Measurements from ENCODE around the gene FGFBP1. TPM values are rescaled to one million over a fixed set of nuclear protein-coding genes. Genes with fewer than 3 reads are reported as not detected.

Gene FGFBP1
- total RNA-seq, 1 donor from 2014 or later, result not detected

- intact Hi-C loops (cut with micrococcal nuclease), result no loop called here
- Mint-ChIP-seq H3K9me3 (no peaks in the 10 kb centered on the region), H3K27me3 (no peaks in the 10 kb centered on the region), H3K4me1 (no peaks in the 10 kb centered on the region), H3K36me3 (ENCODE audit: low read depth) (no peaks in the 10 kb centered on the region), H3K27ac (no peak overlapping the region), H3K4me3 (no peak overlapping the region)
- no peak for TF ChIP-seq CTCF (IDR thresholded peaks at IDR 0.05)
- DNase-seq, result no peak
- no peak for ATAC-seq (ENCODE audit: low read depth)
- ChIA-PET POLR2A (no interaction called here), CTCF (interaction anchor here (1.2 kb wide), 1 partner anchor 143 kb away, joined by 4 read pairs; no protein-coding TSS in a partner anchor)
Measured at GRCh38 chr4:15948826-15949225, 10.3 kb upstream of the FGFBP1 start.

GRCh38 chr4:15947684-15948083 lies 9.1 kb upstream of the FGFBP1 start:
- ChIA-PET CTCF (no interaction called here), POLR2A (no interaction called here)
- no peaks in the 10 kb centered on the region for H3K4me1 Mint-ChIP-seq
- TF ChIP-seq CTCF (IDR thresholded peaks at IDR 0.05), result no peak
- DNase-seq (no peak), ATAC-seq (ENCODE audit: low read depth) (no peak)
- intact Hi-C loops (cut with micrococcal nuclease), result no loop called here
- no peak overlapping the region for H3K27ac Mint-ChIP-seq
- no peaks in the 10 kb centered on the region for H3K36me3 Mint-ChIP-seq (ENCODE audit: low read depth)
- no peaks in the 10 kb centered on the region for H3K27me3 Mint-ChIP-seq
- H3K4me3 Mint-ChIP-seq, result no peak overlapping the region
- no peaks in the 10 kb centered on the region for H3K9me3 Mint-ChIP-seq

GRCh38 chr4:15945516-15945915 lies 7.0 kb upstream of the FGFBP1 start:
- H3K27me3 Mint-ChIP-seq, result no peaks in the 10 kb centered on the region
- ATAC-seq (ENCODE audit: low read depth), result no peak
- no peaks in the 10 kb centered on the region for H3K9me3 Mint-ChIP-seq
- H3K4me3 Mint-ChIP-seq, result no peak overlapping the region
- no peaks in the 10 kb centered on the region for H3K36me3 Mint-ChIP-seq (ENCODE audit: low read depth)
- CTCF ChIA-PET, result no interaction called here
- POLR2A ChIA-PET, result no interaction called here
- no peaks in the 10 kb centered on the region for H3K4me1 Mint-ChIP-seq
- H3K27ac Mint-ChIP-seq, result no peak overlapping the region
- no peak for TF ChIP-seq CTCF (IDR thresholded peaks at IDR 0.05)
- intact Hi-C loops (cut with micrococcal nuclease), result no loop called here
- DNase-seq, result no peak

GRCh38 chr4:15944895-15945294 lies 6.4 kb upstream of the FGFBP1 start:
- no peak overlapping the region for H3K27ac Mint-ChIP-seq
- H3K4me1 Mint-ChIP-seq, result no peaks in the 10 kb centered on the region
- H3K9me3 Mint-ChIP-seq, result no peaks in the 10 kb centered on the region
- TF ChIP-seq CTCF (IDR thresholded peaks at IDR 0.05), result no peak
- no peak for DNase-seq
- no peak overlapping the region for H3K4me3 Mint-ChIP-seq
- ChIA-PET POLR2A (no interaction called here), CTCF (no interaction called here)
- no peaks in the 10 kb centered on the region for H3K27me3 Mint-ChIP-seq
- H3K36me3 Mint-ChIP-seq (ENCODE audit: low read depth), result no peaks in the 10 kb centered on the region
- intact Hi-C loops (cut with micrococcal nuclease), result no loop called here
- ATAC-seq (ENCODE audit: low read depth), result no peak

GRCh38 chr4:15942283-15942682 lies 3.7 kb upstream of the FGFBP1 start:
- no peaks in the 10 kb centered on the region for H3K4me1 Mint-ChIP-seq
- DNase-seq (no peak), ATAC-seq (ENCODE audit: low read depth) (no peak)
- no peak for TF ChIP-seq CTCF (IDR thresholded peaks at IDR 0.05)
- H3K27ac Mint-ChIP-seq, result no peak overlapping the region
- intact Hi-C loops (cut with micrococcal nuclease), result no loop called here
- no peak overlapping the region for H3K4me3 Mint-ChIP-seq
- no peaks in the 10 kb centered on the region for H3K9me3 Mint-ChIP-seq
- ChIA-PET POLR2A (interaction anchor here (0.6 kb wide), 1 partner anchor 257 kb away, joined by 3 read pairs; no protein-coding TSS in a partner anchor), CTCF (no interaction called here)
- no peaks in the 10 kb centered on the region for H3K36me3 Mint-ChIP-seq (ENCODE audit: low read depth)
- no peaks in the 10 kb centered on the region for H3K27me3 Mint-ChIP-seq
